Measurements from ENCODE around the gene FAM20C. TPM values are rescaled to one million over a fixed set of nuclear protein-coding genes. Genes with fewer than 3 reads are reported as not detected.

Gene FAM20C
- total RNA-seq, 1 experiment from 2014 or later = 62.6 TPM

DNA sequence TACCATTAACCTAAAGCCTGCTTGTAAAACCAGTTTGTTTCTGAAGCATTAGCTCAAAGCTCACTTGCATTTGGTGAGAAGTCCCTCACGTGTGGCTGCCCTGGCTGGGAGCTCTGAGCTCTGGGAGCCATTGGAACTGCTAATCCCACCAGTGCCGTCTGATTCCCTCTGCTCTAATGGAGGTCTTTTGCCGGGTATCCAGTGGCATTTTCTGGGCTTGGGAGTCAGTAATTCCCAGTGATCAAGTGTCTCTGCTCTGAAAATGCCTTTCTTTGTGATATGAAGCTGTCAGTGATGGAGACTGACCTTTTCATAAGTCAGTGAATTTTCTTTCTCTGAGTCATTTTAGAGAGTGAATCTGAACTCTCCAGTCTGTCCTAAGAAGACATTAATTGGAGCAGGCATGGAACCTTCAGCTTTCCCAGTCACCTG, 36.9 kb upstream of the FAM20C start:
- Mint-ChIP-seq H3K4me1 (peaks cover 16 to 18% of the 10 kb centered on the region in 2 experiments), H3K27me3 (ENCODE audit: low read depth) (peaks cover 11% of the 10 kb centered on the region), H3K36me3 (ENCODE audit: insufficient read depth in 1 of 3, low read depth in 3 of 3) (no peaks in the 10 kb centered on the region), H3K4me3 (no peak overlapping the region; a peak in 1 of 5 replicates), H3K9me3 (no peaks in the 10 kb centered on the region), H3K27ac (peak overlapping the region in 1 of 3 experiments; percentile 74; a peak in 1 of 7 replicates)
- TF ChIP-seq, protein P1, sequence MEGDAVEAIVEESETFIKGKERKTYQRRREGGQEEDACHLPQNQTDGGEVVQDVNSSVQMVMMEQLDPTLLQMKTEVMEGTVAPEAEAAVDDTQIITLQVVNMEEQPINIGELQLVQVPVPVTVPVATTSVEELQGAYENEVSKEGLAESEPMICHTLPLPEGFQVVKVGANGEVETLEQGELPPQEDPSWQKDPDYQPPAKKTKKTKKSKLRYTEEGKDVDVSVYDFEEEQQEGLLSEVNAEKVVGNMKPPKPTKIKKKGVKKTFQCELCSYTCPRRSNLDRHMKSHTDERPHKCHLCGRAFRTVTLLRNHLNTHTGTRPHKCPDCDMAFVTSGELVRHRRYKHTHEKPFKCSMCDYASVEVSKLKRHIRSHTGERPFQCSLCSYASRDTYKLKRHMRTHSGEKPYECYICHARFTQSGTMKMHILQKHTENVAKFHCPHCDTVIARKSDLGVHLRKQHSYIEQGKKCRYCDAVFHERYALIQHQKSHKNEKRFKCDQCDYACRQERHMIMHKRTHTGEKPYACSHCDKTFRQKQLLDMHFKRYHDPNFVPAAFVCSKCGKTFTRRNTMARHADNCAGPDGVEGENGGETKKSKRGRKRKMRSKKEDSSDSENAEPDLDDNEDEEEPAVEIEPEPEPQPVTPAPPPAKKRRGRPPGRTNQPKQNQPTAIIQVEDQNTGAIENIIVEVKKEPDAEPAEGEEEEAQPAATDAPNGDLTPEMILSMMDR (conservative IDR thresholded peaks at IDR 0.05) = no peak
- no peak overlapping the region for H3T11ph ChIP-seq (ENCODE audit: low read length)
- no peaks in the 10 kb centered on the region for H3K79me2 ChIP-seq (ENCODE audit: insufficient read depth, low read length)
- no peak overlapping the region for H4K5ac ChIP-seq (ENCODE audit: insufficient read length, low read depth, low read length)
- H3K27ac ChIP-seq (ENCODE audit: insufficient read length, low read depth, low read length) = no peak overlapping the region
- no peaks in the 10 kb centered on the region for H4K20me1 ChIP-seq (ENCODE audit: control insufficient read depth, insufficient read depth, insufficient read length)
- no peaks in the 10 kb centered on the region for H3K4me1 ChIP-seq (ENCODE audit: insufficient read depth, low read length)
- H3K4ac ChIP-seq (ENCODE audit: low read depth, low read length) = no peak overlapping the region
- H2BK15ac ChIP-seq (ENCODE audit: low read depth, low read length) = no peak overlapping the region
- DNase-seq = no peak
- H2BK12ac ChIP-seq (ENCODE audit: insufficient read length, low read depth, low read length) = no peak overlapping the region
- H4K8ac ChIP-seq (replicated peaks; ENCODE audit: insufficient read length, low read depth, low read length) = no peak overlapping the region
- no peaks in the 10 kb centered on the region for H3K27me3 ChIP-seq (ENCODE audit: insufficient read depth, low read length)
- WGBS (ENCODE audit: extremely low coverage, insufficient read length, low lambda C conversion rate) = no CpG with 5 or more reads among the region's 3 CpGs
- H3K79me1 ChIP-seq (ENCODE audit: insufficient read depth, low read depth, low read length, poor library complexity, severe bottlenecking) = no peaks in the 10 kb centered on the region
- no peaks in the 10 kb centered on the region for H3K23me2 ChIP-seq (ENCODE audit: insufficient read length, low read depth, low read length, poor library complexity, severe bottlenecking)
- H4K91ac ChIP-seq (ENCODE audit: insufficient read length, low read depth, low read length) = no peak overlapping the region
- no peak overlapping the region for H3K23ac ChIP-seq (ENCODE audit: insufficient read length, low read depth, low read length)
- no peak overlapping the region for H2AFZ ChIP-seq (ENCODE audit: low read length)
- H2AK5ac ChIP-seq (ENCODE audit: insufficient read length, low read length) = no peak overlapping the region
- no peak overlapping the region for H2BK5ac ChIP-seq (ENCODE audit: insufficient read length, low read length)
- no peak overlapping the region for H3K14ac ChIP-seq (ENCODE audit: insufficient read depth, low read length)
- no peak overlapping the region for H3K9ac ChIP-seq (ENCODE audit: extremely low read depth, insufficient read length, low read length)
- no peak overlapping the region for H3K18ac ChIP-seq (ENCODE audit: insufficient read length, low read depth, low read length)
- H3K9me3 ChIP-seq (ENCODE audit: control insufficient read depth, low read depth, low read length) = no peaks in the 10 kb centered on the region
- H3K4me2 ChIP-seq (ENCODE audit: insufficient read depth, insufficient read length, low read length) = no peak overlapping the region
- no peak overlapping the region for H2BK20ac ChIP-seq (ENCODE audit: low read depth, low read length, poor library complexity, severe bottlenecking)
- H2BK120ac ChIP-seq (ENCODE audit: low read depth, low read length, poor library complexity, severe bottlenecking) = no peak overlapping the region
- no peak overlapping the region for H3K56ac ChIP-seq (ENCODE audit: insufficient read length, low read depth, low read length)
